ENCODE results near the gene SARDH. TPM values are rescaled to one million over a fixed set of nuclear protein-coding genes. Genes with fewer than 3 reads are reported as not detected.

The SARDH gene
- polyA plus RNA-seq, 1 donor (not counting 4 experiments of a cell fraction or from before 2014, with no cell fraction given): 0.03 TPM

GRCh38 chr9:133679466-133680061 lies 58.6 kb downstream of the SARDH start:
- Histone ChIP-seq H3K4me1 (ENCODE audit: control insufficient read depth, extremely low read depth, insufficient read depth, low read length) (no peaks in the 10 kb centered on the region), H3K9ac (ENCODE audit: control insufficient read depth, extremely low read depth, insufficient read depth, low read length) (no peak overlapping the region), H3K9me1 (ENCODE audit: control insufficient read depth, extremely low read depth, insufficient read depth, low read length) (no peaks in the 10 kb centered on the region), H3K4me3 (ENCODE audit: control insufficient read depth in 2 of 3, extremely low read depth in 1 of 3, insufficient read depth in 2 of 3, low read depth in 1 of 3, low read length in 3 of 3) (no peak overlapping the region), H3K27ac (ENCODE audit: control insufficient read depth, insufficient read depth, low read length) (no peak overlapping the region), H3K9me3 (ENCODE audit: control insufficient read depth, low read depth, low read length) (no peaks in the 10 kb centered on the region), H3K27me3 (ENCODE audit: control insufficient read depth, extremely low read depth, insufficient read depth, low read length) (peaks cover 2% of the 10 kb centered on the region), H3K4me2 (ENCODE audit: control insufficient read depth, extremely low read depth, insufficient read depth, low read depth, low read length) (no peak overlapping the region), H2AFZ (ENCODE audit: control insufficient read depth, low read length) (no peak overlapping the region), H3K79me2 (ENCODE audit: control insufficient read depth, insufficient read depth, low read length) (no peaks in the 10 kb centered on the region), H4K20me1 (ENCODE audit: control insufficient read depth, extremely low read depth, insufficient read depth, low read length) (no peaks in the 10 kb centered on the region), H3K36me3 (ENCODE audit: control insufficient read depth in 2 of 2, extremely low read depth in 1 of 2, insufficient read depth in 2 of 2, low read length in 2 of 2) (no peaks in the 10 kb centered on the region)
- no peak for FAIRE-seq
- dilution Hi-C loops (cut with MboI; ENCODE audit: extremely low pct_ligation_motif_present, low sequenced_read_pairs): no loop called here
- TF ChIP-seq CTCF (optimal IDR thresholded peaks at IDR 0.05 in 1 of 3, IDR thresholded peaks at IDR 0.05 in 1 of 3, conservative IDR thresholded peaks at IDR 0.05 in 1 of 3; ENCODE audit: extremely low read depth in 1 of 3, insufficient read depth in 2 of 3, low read length in 3 of 3) (no peak), EZH2 (IDR thresholded peaks at IDR 0.05; ENCODE audit: low read length) (no peak)
- no peak for DNase-seq (ENCODE audit: low read depth, low spot score)

GRCh38 chr9:133679056-133679455 lies 59.1 kb downstream of the SARDH start:
- dilution Hi-C loops (cut with MboI; ENCODE audit: extremely low pct_ligation_motif_present, low sequenced_read_pairs): no loop called here

More at GRCh38 chr9:133679056-133679455, 59.1 kb downstream of the SARDH start:
- no peaks in the 10 kb centered on the region for H3K9me3 ChIP-seq (ENCODE audit: control insufficient read depth, low read depth, low read length)
- H4K20me1 ChIP-seq (ENCODE audit: control insufficient read depth, extremely low read depth, insufficient read depth, low read length): no peaks in the 10 kb centered on the region
- no peak overlapping the region for H3K27ac ChIP-seq (ENCODE audit: control insufficient read depth, insufficient read depth, low read length)
- H3K9ac ChIP-seq (ENCODE audit: control insufficient read depth, extremely low read depth, insufficient read depth, low read length): no peak overlapping the region
- no peaks in the 10 kb centered on the region for H3K79me2 ChIP-seq (ENCODE audit: control insufficient read depth, insufficient read depth, low read length)
- H3K4me2 ChIP-seq (ENCODE audit: control insufficient read depth, extremely low read depth, insufficient read depth, low read depth, low read length): no peak overlapping the region
- DNase-seq (ENCODE audit: low read depth, low spot score) (no peak), FAIRE-seq (no peak)
- no peaks in the 10 kb centered on the region for H3K9me1 ChIP-seq (ENCODE audit: control insufficient read depth, extremely low read depth, insufficient read depth, low read length)
- TF ChIP-seq EZH2 (IDR thresholded peaks at IDR 0.05; ENCODE audit: low read length) (no peak), CTCF (optimal IDR thresholded peaks at IDR 0.05 in 1 of 3, IDR thresholded peaks at IDR 0.05 in 1 of 3, conservative IDR thresholded peaks at IDR 0.05 in 1 of 3; ENCODE audit: extremely low read depth in 1 of 3, insufficient read depth in 2 of 3, low read length in 3 of 3) (no peak)
- no peak overlapping the region for H2AFZ ChIP-seq (ENCODE audit: control insufficient read depth, low read length)
- no peaks in the 10 kb centered on the region for H3K4me1 ChIP-seq (ENCODE audit: control insufficient read depth, extremely low read depth, insufficient read depth, low read length)
- H3K4me3 ChIP-seq (ENCODE audit: control insufficient read depth in 2 of 3, extremely low read depth in 1 of 3, insufficient read depth in 2 of 3, low read depth in 1 of 3, low read length in 3 of 3): no peak overlapping the region
- peaks cover 2% of the 10 kb centered on the region for H3K27me3 ChIP-seq (ENCODE audit: control insufficient read depth, extremely low read depth, insufficient read depth, low read length)
- no peaks in the 10 kb centered on the region for H3K36me3 ChIP-seq (ENCODE audit: control insufficient read depth in 2 of 2, extremely low read depth in 1 of 2, insufficient read depth in 2 of 2, low read length in 2 of 2)

All from keratinocyte (primary cell).